Measurements from ENCODE around the gene GNAQ. TPM values are rescaled to one million over a fixed set of nuclear protein-coding genes. Genes with fewer than 3 reads are reported as not detected.

The GNAQ gene
- total and polyA plus RNA-seq, 2 donors (not counting 1 experiment from before 2014, with no cell fraction given): 0.60 to 1.4 TPM

GRCh38 chr9:78010445-78010844, 21.2 kb downstream of the GNAQ start:
- peaks cover 0 to 7% (median 2%) of the 10 kb centered on the region in 4 experiments for H3K27me3 ChIP-seq (replicated peaks in 1 of 4; ENCODE audit: control extremely low read depth in 1 of 4, control insufficient read depth in 3 of 4, insufficient read depth in 4 of 4, low read length in 3 of 4)
- H3K36me3 ChIP-seq (replicated peaks in 1 of 2; ENCODE audit: control extremely low read depth in 1 of 2, control insufficient read depth in 1 of 2, extremely low read depth in 1 of 2, insufficient read depth in 2 of 2, low read length in 1 of 2): no peaks in the 10 kb centered on the region
- no peak for ATAC-seq (ENCODE audit: low read depth)
- H3K9me3 Mint-ChIP-seq (ENCODE audit: insufficient read depth): no peaks in the 10 kb centered on the region
- no peak for DNase-seq
- no peaks in the 10 kb centered on the region for H3K79me2 ChIP-seq (ENCODE audit: control insufficient read depth, insufficient read depth, low read length)
- no peaks in the 10 kb centered on the region for H4K20me1 ChIP-seq (ENCODE audit: control insufficient read depth, insufficient read depth, low read length, poor library complexity, severe bottlenecking)
- intact Hi-C loops (cut with micrococcal nuclease): no loop called here
- H2AFZ ChIP-seq (ENCODE audit: insufficient read depth, low read depth, low read length, poor library complexity, severe bottlenecking): no peak overlapping the region
- no peaks in the 10 kb centered on the region for H3K9me3 ChIP-seq (ENCODE audit: control extremely low read depth in 1 of 3, control insufficient read depth in 2 of 3, insufficient read depth in 1 of 3, low read length in 2 of 3)
- WGBS (ENCODE audit: insufficient coverage): no CpG with 5 or more reads among the region's 5 CpGs
- ChIA-PET CTCF (no interaction called here), POLR2A (no interaction called here)
- H3K27ac Mint-ChIP-seq: no peak overlapping the region
- H3K4me1 Mint-ChIP-seq: peaks cover 11% of the 10 kb centered on the region
- peaks cover 48% of the 10 kb centered on the region for H3K27me3 Mint-ChIP-seq
- H3K4me1 ChIP-seq (ENCODE audit: control insufficient read depth in 2 of 2, insufficient read depth in 2 of 2, low read length in 2 of 2): peaks cover 8 to 11% of the 10 kb centered on the region in 2 donors
- no peak for TF ChIP-seq CTCF (IDR thresholded peaks at IDR 0.05)
- no peak for TF ChIP-seq EZH2 (IDR thresholded peaks at IDR 0.05; ENCODE audit: borderline replicate concordance, insufficient read depth, low read depth, low read length, poor library complexity, severe bottlenecking)
- no peak overlapping the region for H3K4me3 Mint-ChIP-seq
- H3K4me2 ChIP-seq (replicated peaks; ENCODE audit: low read depth, low read length, poor library complexity, severe bottlenecking): no peak overlapping the region
- H3K4me3 ChIP-seq (ENCODE audit: control extremely low read depth in 1 of 5, extremely low read depth in 1 of 5, insufficient read depth in 1 of 5, low read depth in 2 of 5, low read length in 4 of 5): no peak overlapping the region
- no peak overlapping the region for H3K27ac ChIP-seq (ENCODE audit: low read length in 2 of 2)
- no peak overlapping the region for H3K9ac ChIP-seq (ENCODE audit: low read length)

GRCh38 chr9:78009186-78009585, 22.4 kb downstream of the GNAQ start:
- no peak overlapping the region for H3K9ac ChIP-seq (ENCODE audit: low read length)
- H3K4me1 ChIP-seq (ENCODE audit: control insufficient read depth in 2 of 2, insufficient read depth in 2 of 2, low read length in 2 of 2): peaks cover 8 to 11% of the 10 kb centered on the region in 2 donors
- WGBS (ENCODE audit: insufficient coverage): 78% methylated on average over 1 of the region's 4 CpGs
- ChIA-PET POLR2A (no interaction called here), CTCF (no interaction called here)
- no peak overlapping the region for H3K27ac ChIP-seq (ENCODE audit: low read length in 2 of 2)
- peaks cover 45% of the 10 kb centered on the region for H3K27me3 Mint-ChIP-seq
- no peak overlapping the region for H3K27ac Mint-ChIP-seq
- H3K36me3 ChIP-seq (replicated peaks in 1 of 2; ENCODE audit: control extremely low read depth in 1 of 2, control insufficient read depth in 1 of 2, extremely low read depth in 1 of 2, insufficient read depth in 2 of 2, low read length in 1 of 2): no peaks in the 10 kb centered on the region
- TF ChIP-seq CTCF (IDR thresholded peaks at IDR 0.05) (no peak), EZH2 (IDR thresholded peaks at IDR 0.05; ENCODE audit: borderline replicate concordance, insufficient read depth, low read depth, low read length, poor library complexity, severe bottlenecking) (no peak)
- intact Hi-C loops (cut with micrococcal nuclease): no loop called here
- H4K20me1 ChIP-seq (ENCODE audit: control insufficient read depth, insufficient read depth, low read length, poor library complexity, severe bottlenecking): no peaks in the 10 kb centered on the region
- H3K4me3 Mint-ChIP-seq: no peak overlapping the region
- H3K27me3 ChIP-seq (replicated peaks in 1 of 4; ENCODE audit: control extremely low read depth in 1 of 4, control insufficient read depth in 3 of 4, insufficient read depth in 4 of 4, low read length in 3 of 4): peaks cover 0 to 7% (median 2%) of the 10 kb centered on the region in 4 experiments
- no peaks in the 10 kb centered on the region for H3K9me3 Mint-ChIP-seq (ENCODE audit: insufficient read depth)
- H3K4me3 ChIP-seq (ENCODE audit: control extremely low read depth in 1 of 5, extremely low read depth in 1 of 5, insufficient read depth in 1 of 5, low read depth in 2 of 5, low read length in 4 of 5): no peak overlapping the region
- H2AFZ ChIP-seq (ENCODE audit: insufficient read depth, low read depth, low read length, poor library complexity, severe bottlenecking): no peak overlapping the region
- H3K4me2 ChIP-seq (replicated peaks; ENCODE audit: low read depth, low read length, poor library complexity, severe bottlenecking): no peak overlapping the region
- H3K79me2 ChIP-seq (ENCODE audit: control insufficient read depth, insufficient read depth, low read length): no peaks in the 10 kb centered on the region
- no peaks in the 10 kb centered on the region for H3K9me3 ChIP-seq (ENCODE audit: control extremely low read depth in 1 of 3, control insufficient read depth in 2 of 3, insufficient read depth in 1 of 3, low read length in 2 of 3)
- no peak for ATAC-seq (ENCODE audit: low read depth)
- DNase-seq: no peak
- peaks cover 11% of the 10 kb centered on the region for H3K4me1 Mint-ChIP-seq

All from B cell (primary cell).